CD4-positive, alpha-beta memory T cell (primary cell): Measurements from ENCODE around the gene MDM1. TPM values are rescaled to one million over a fixed set of nuclear protein-coding genes. Genes with fewer than 3 reads are reported as not detected.

Experiments
- CTCF ChIA-PET: fragments of 350-600 bp; sonication (Branson Sonifier 250); formaldehyde crosslinking; loops from one replicate; lab custom pipeline; 2021; ENCODE audit warnings: inconsistent platforms; ENCODE audit not compliant: partially characterized antibody; lab: Charles Lee
- POLR2A ChIA-PET: fragments of 350-600 bp; sonication (Branson Sonifier 250); formaldehyde crosslinking; loops from one replicate; lab custom pipeline; 2021; ENCODE audit not compliant: partially characterized antibody; lab: Charles Lee
- DNase-seq, 5 donors: peaks; one replicate each; pipeline versions ENCODE4 v3.0.0 to v3.0.0-alpha.2; 2020 to 2022; ENCODE audit warnings: mixed read lengths in 1 of 5
- H3K27ac ChIP-seq: one replicate; pipeline ENCODE4 v1.7.0; 2013; ENCODE audit warnings: low read depth, low read length
- H3K27me3 ChIP-seq: 2 replicates; pipeline ENCODE4 v1.7.0; 2013; ENCODE audit warnings: mild to moderate bottlenecking, low read length, moderate library complexity; ENCODE audit not compliant: insufficient read depth
- H3K36me3 ChIP-seq: 2 replicates; pipeline ENCODE4 v1.7.0; 2013; ENCODE audit warnings: mild to moderate bottlenecking, low read length, moderate library complexity; ENCODE audit not compliant: insufficient read depth
- H3K4me1 ChIP-seq: 2 replicates; pipeline ENCODE4 v1.7.0; 2013; ENCODE audit warnings: mild to moderate bottlenecking, low read length, moderate library complexity; ENCODE audit not compliant: insufficient read depth
- H3K4me3 ChIP-seq, 2 donors: one replicate each; pipeline ENCODE4 v1.7.0; 2013; ENCODE audit warnings: low read length in 2 of 2, mild to moderate bottlenecking in 1 of 2
- H3K9me3 ChIP-seq, 2 donors: one replicate each; pipeline ENCODE4 v1.7.0; 2013; ENCODE audit warnings: low read length in 2 of 2, control low read depth in 1 of 2; ENCODE audit not compliant: control insufficient read depth in 1 of 2
- H3K27ac Mint-ChIP-seq, 7 donors: one replicate each; pipeline ENCODE4 v1.8.0; 2020 to 2021; ENCODE audit warnings: mixed read lengths in 7 of 7, mild to moderate bottlenecking in 6 of 7, inconsistent platforms in 3 of 7, moderate library complexity in 3 of 7
- H3K27me3 Mint-ChIP-seq, 2 donors: one replicate each; pipeline ENCODE4 v1.8.0; 2020 to 2021; ENCODE audit warnings: mixed read lengths in 2 of 2
- H3K36me3 Mint-ChIP-seq, 2 donors: one replicate each; pipeline ENCODE4 v1.8.0; 2020 to 2021; ENCODE audit warnings: mixed read lengths in 2 of 2, inconsistent platforms in 1 of 2, mild to moderate bottlenecking in 1 of 2
- H3K4me1 Mint-ChIP-seq, 4 donors: one replicate each; pipeline ENCODE4 v1.8.0; 2020 to 2021; ENCODE audit warnings: mixed read lengths in 4 of 4, mild to moderate bottlenecking in 1 of 4
- H3K4me3 Mint-ChIP-seq, 8 donors: one replicate each; pipeline ENCODE4 v1.8.0; 2020 to 2021; ENCODE audit warnings: mixed read lengths in 8 of 8, mild to moderate bottlenecking in 7 of 8, moderate library complexity in 6 of 8, inconsistent platforms in 3 of 8
- H3K9me3 Mint-ChIP-seq, 8 donors: one replicate each; pipeline ENCODE4 v1.8.0; 2020 to 2021; ENCODE audit warnings: mixed read lengths in 8 of 8, mild to moderate bottlenecking in 5 of 8, inconsistent platforms in 3 of 8, moderate library complexity in 1 of 8
- intact Hi-C: fragments of 100-400 bp; cut with micrococcal nuclease; formaldehyde crosslinking; loops from one replicate; pipeline ENCODE4 v1.15.1; 2023
- polyA plus RNA-seq, 2 donors: library from polyadenylated mRNA; unstranded; fragments of 300-500 nt; fragmentation: Illumina TruSeq; gene quantifications; one replicate each; pipeline ENCODE4 v1.2.3, GENCODE V29; 2021
- total RNA-seq, 2 experiments: library from RNA; stranded (reverse); gene quantifications; one replicate each; pipeline ENCODE4 v1.2.3, GENCODE V29; 2021

The MDM1 gene
- total and polyA plus RNA-seq, 4 experiments from 2014 or later: 11.7 to 29.4 (median 20.0) TPM

DNA sequence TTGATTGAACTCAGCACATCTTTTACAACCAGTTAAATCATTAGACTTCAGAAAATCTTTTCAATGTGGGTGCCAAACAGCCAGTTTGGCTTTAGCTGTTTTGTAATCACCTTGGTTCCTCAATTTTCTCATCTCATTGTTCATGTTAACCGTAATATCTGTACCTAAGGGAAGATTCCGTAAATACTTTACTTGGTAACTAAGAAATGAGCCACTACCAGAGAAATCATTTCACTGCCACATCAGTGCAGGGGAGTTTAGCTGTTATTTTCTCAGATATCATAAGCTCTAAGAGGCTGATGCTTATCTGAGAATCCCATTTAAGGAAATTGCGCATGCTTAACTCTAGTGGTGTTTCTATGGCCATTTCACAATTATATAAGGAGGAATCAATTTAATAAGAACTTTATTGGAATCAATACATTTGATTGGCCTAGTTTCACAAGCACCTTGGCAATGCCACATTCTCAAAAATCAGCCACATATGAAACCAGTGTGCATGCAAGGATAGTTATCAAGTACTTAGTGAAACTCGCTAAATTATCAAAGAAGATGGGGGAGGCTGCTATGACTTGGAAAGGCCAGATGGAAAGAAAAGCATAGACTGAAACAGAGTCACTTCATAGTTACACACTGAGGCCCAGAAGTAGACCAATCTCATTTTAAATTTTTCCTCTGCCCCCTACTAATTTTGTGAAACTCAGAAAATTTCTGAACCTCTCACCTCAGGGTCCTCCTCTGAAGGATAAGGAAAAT, 50.7 kb downstream of the MDM1 start:
- no peaks in the 10 kb centered on the region for H3K27me3 ChIP-seq
- H3K4me1 ChIP-seq: peaks cover 5% of the 10 kb centered on the region
- no peak overlapping the region for H3K4me3 ChIP-seq
- Mint-ChIP-seq H3K36me3 (no peaks in the 10 kb centered on the region), H3K27me3 (no peaks in the 10 kb centered on the region), H3K4me3 (no peak overlapping the region), H3K4me1 (peaks cover 4 to 8% (median 6%) of the 10 kb centered on the region in 4 donors), H3K27ac (no peak overlapping the region), H3K9me3 (peaks cover 0 to 2% (median 0%) of the 10 kb centered on the region in 8 donors)
- intact Hi-C loops: no loop called here
- H3K9me3 ChIP-seq: no peaks in the 10 kb centered on the region
- ChIA-PET POLR2A (no interaction called here), CTCF (interaction anchor here (0.9 kb wide), 1 partner anchor 9 kb away, joined by 3 read pairs; no protein-coding TSS in a partner anchor)
- no peak overlapping the region for H3K27ac ChIP-seq
- no peaks in the 10 kb centered on the region for H3K36me3 ChIP-seq
- no peak for DNase-seq

DNA sequence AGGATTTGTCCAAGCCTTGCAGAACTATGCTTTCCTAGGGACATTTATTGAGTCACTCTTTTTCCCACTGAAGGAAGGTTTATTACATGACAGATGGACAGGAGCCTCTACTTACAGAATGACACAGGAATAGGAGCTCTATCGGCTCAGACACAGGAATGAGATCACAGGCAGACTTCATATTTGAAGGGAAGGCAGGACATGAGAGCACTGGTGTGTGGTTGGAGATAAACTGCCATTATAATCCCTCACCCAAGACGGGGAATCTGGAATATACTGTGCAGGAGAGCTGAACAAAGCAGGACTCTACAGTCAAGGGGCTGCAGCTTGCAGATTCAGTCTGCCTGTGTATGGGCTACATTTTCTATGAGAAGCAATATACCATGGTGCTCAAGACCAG, 51.9 kb downstream of the MDM1 start:
- Histone ChIP-seq H3K4me1 (peaks cover 5% of the 10 kb centered on the region), H3K9me3 (no peaks in the 10 kb centered on the region), H3K27me3 (no peaks in the 10 kb centered on the region), H3K4me3 (no peak overlapping the region), H3K36me3 (no peaks in the 10 kb centered on the region), H3K27ac (no peak overlapping the region)
- Mint-ChIP-seq H3K36me3 (no peaks in the 10 kb centered on the region), H3K9me3 (peaks cover 0 to 2% (median 0%) of the 10 kb centered on the region in 8 donors), H3K4me1 (peaks cover 5 to 13% (median 11%) of the 10 kb centered on the region in 4 donors), H3K27ac (no peak overlapping the region), H3K4me3 (peak overlapping the region in 1 of 8 donors; percentile 0), H3K27me3 (no peaks in the 10 kb centered on the region)
- intact Hi-C loops: no loop called here
- DNase-seq: no peak
- ChIA-PET POLR2A (no interaction called here), CTCF (interaction anchor here (1.0 kb wide), 1 partner anchor 10 kb away, joined by 3 read pairs; no protein-coding TSS in a partner anchor)

DNA sequence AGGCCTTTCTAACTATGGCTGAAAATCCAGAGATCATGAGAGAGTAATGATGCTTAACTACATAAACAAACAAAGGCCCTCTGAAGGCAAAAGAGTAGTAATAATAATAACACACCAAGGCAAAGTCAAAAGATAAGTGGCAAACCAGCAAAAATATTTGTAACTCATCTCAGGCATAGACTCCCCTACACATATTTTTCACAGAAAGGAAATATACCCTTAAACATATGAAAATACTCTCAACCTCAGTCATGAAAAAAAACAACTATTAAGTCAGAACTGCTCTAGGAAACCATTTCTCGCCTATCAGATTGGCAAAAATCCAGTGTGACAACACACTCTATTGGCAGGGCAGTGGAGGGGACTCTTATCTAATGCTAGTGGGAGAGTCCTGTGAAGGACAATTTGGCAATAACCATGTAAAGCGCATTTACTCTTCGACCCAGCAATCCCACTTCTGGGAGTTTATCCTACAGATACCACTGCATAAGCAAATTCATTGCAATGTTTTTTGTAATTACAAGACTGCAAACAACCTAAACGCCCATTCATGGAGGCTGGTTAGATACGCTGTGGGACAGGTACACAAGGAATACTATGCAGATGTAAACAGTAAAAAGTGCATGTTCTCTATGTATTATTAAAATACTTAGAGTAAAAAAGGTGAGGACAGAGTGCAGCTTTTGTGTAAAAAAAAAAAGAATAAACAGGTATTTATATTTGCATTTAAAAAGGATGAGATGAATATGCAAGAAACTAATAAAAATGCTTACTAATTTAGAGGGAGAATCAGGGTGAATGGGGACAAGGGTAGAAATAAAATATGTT, 52.7 kb downstream of the MDM1 start:
- Histone ChIP-seq H3K27ac (no peak overlapping the region), H3K4me3 (no peak overlapping the region), H3K27me3 (no peaks in the 10 kb centered on the region), H3K4me1 (peaks cover 5% of the 10 kb centered on the region), H3K36me3 (no peaks in the 10 kb centered on the region), H3K9me3 (no peaks in the 10 kb centered on the region)
- no peak overlapping the region for H3K4me3 Mint-ChIP-seq
- POLR2A ChIA-PET: no interaction called here
- peaks cover 5 to 13% (median 11%) of the 10 kb centered on the region in 4 donors for H3K4me1 Mint-ChIP-seq
- CTCF ChIA-PET: interaction anchor here (1.0 kb wide), 1 partner anchor 11 kb away, joined by 3 read pairs; no protein-coding TSS in a partner anchor
- intact Hi-C loops: no loop called here
- DNase-seq: no peak
- no peaks in the 10 kb centered on the region for H3K27me3 Mint-ChIP-seq
- peaks cover 0 to 2% (median 0%) of the 10 kb centered on the region in 8 donors for H3K9me3 Mint-ChIP-seq
- no peaks in the 10 kb centered on the region for H3K36me3 Mint-ChIP-seq
- H3K27ac Mint-ChIP-seq: no peak overlapping the region

- H3K4me3 Mint-ChIP-seq: no peak overlapping the region
- no peaks in the 10 kb centered on the region for H3K27me3 Mint-ChIP-seq
- ChIA-PET CTCF (no interaction called here), POLR2A (no interaction called here)
- no peaks in the 10 kb centered on the region for H3K36me3 Mint-ChIP-seq
- no peak overlapping the region for H3K27ac Mint-ChIP-seq
- intact Hi-C loops: no loop called here
- Histone ChIP-seq H3K4me3 (no peak overlapping the region), H3K36me3 (no peaks in the 10 kb centered on the region), H3K9me3 (no peaks in the 10 kb centered on the region), H3K4me1 (peaks cover 5% of the 10 kb centered on the region), H3K27ac (no peak overlapping the region), H3K27me3 (no peaks in the 10 kb centered on the region)
- H3K4me1 Mint-ChIP-seq: peaks cover 5 to 13% (median 11%) of the 10 kb centered on the region in 4 donors
- no peak for DNase-seq
- H3K9me3 Mint-ChIP-seq: no peaks in the 10 kb centered on the region
Measured at GRCh38 chr12:68276402-68276930, 55.7 kb downstream of the MDM1 start.

GRCh38 chr12:68272732-68273131, 59.4 kb downstream of the MDM1 start:
- CTCF ChIA-PET: interaction anchor here (1.8 kb wide), 1 partner anchor 13 kb away, joined by 4 read pairs; no protein-coding TSS in a partner anchor
- no peak overlapping the region for H3K27ac Mint-ChIP-seq

DNA sequence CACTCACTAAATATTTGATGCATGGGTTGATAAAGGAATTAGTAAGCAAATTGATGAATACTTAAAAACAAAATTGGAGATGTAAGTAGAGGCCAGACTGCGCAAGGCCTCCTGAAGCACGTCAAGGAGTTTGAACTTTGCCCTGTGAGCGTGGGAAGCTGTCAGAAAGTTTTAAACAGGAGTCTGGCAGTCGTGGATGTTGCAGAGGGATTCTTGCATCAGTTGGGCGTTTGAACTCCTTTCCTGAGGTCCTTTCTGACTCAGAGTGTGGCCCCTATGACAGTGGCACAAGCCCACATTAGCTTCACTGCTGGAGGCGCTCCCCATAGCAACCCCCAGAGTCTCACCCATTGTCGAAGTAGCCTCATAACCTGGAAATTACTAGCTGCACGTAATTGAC, 60.8 kb downstream of the MDM1 start:
- Mint-ChIP-seq H3K9me3 (no peaks in the 10 kb centered on the region), H3K4me3 (no peak overlapping the region), H3K27me3 (no peaks in the 10 kb centered on the region), H3K4me1 (peaks cover 2 to 11% (median 5%) of the 10 kb centered on the region in 4 donors), H3K27ac (no peak overlapping the region), H3K36me3 (no peaks in the 10 kb centered on the region)
- POLR2A ChIA-PET: no interaction called here
- CTCF ChIA-PET: no interaction called here
- no peak for DNase-seq
- no peak overlapping the region for H3K4me3 ChIP-seq
- no peaks in the 10 kb centered on the region for H3K9me3 ChIP-seq
- H3K36me3 ChIP-seq: no peaks in the 10 kb centered on the region
- no peak overlapping the region for H3K27ac ChIP-seq
- H3K4me1 ChIP-seq: no peaks in the 10 kb centered on the region
- H3K27me3 ChIP-seq: no peaks in the 10 kb centered on the region
- intact Hi-C loops: no loop called here

More at GRCh38 chr12:68272732-68273131, 59.4 kb downstream of the MDM1 start:
- no peak overlapping the region for H3K4me3 Mint-ChIP-seq
- no peak for DNase-seq
- Histone ChIP-seq H3K9me3 (no peaks in the 10 kb centered on the region), H3K36me3 (no peaks in the 10 kb centered on the region), H3K27ac (no peak overlapping the region), H3K4me3 (no peak overlapping the region), H3K27me3 (no peaks in the 10 kb centered on the region), H3K4me1 (peaks cover 3% of the 10 kb centered on the region)
- H3K4me1 Mint-ChIP-seq: peaks cover 5 to 18% (median 11%) of the 10 kb centered on the region in 4 donors
- intact Hi-C loops: no loop called here
- POLR2A ChIA-PET: interaction anchor here (0.7 kb wide), 1 partner anchor 76 kb away, joined by 3 read pairs; no protein-coding TSS in a partner anchor
- no peaks in the 10 kb centered on the region for H3K27me3 Mint-ChIP-seq
- no peaks in the 10 kb centered on the region for H3K36me3 Mint-ChIP-seq
- H3K9me3 Mint-ChIP-seq: no peaks in the 10 kb centered on the region

GRCh38 chr12:68270358-68270757, 61.8 kb downstream of the MDM1 start:
- no peak overlapping the region for H3K4me3 ChIP-seq
- DNase-seq: no peak
- no peaks in the 10 kb centered on the region for H3K36me3 ChIP-seq
- H3K27ac ChIP-seq: no peak overlapping the region
- ChIA-PET CTCF (no interaction called here), POLR2A (no interaction called here)
- H3K4me1 Mint-ChIP-seq: peaks cover 0 to 7% (median 3%) of the 10 kb centered on the region in 4 donors
- H3K36me3 Mint-ChIP-seq: no peaks in the 10 kb centered on the region
- no peaks in the 10 kb centered on the region for H3K9me3 ChIP-seq
- no peak overlapping the region for H3K27ac Mint-ChIP-seq
- no peaks in the 10 kb centered on the region for H3K9me3 Mint-ChIP-seq
- no peaks in the 10 kb centered on the region for H3K27me3 ChIP-seq
- intact Hi-C loops: no loop called here
- no peaks in the 10 kb centered on the region for H3K4me1 ChIP-seq
- no peak overlapping the region for H3K4me3 Mint-ChIP-seq
- peaks cover 0 to 2% of the 10 kb centered on the region in 2 donors for H3K27me3 Mint-ChIP-seq
